OCI-LY7 (cell line): ENCODE measurements around the gene KIZ. TPM values are rescaled to one million over a fixed set of nuclear protein-coding genes. Genes with fewer than 3 reads are reported as not detected.

ENCODE experiments used
- BruUV-seq: library from RNA; stranded (reverse); fragments of 400-500 nt; replicated peaks from 2 replicates; lab custom pipeline; 2021; lab: Mats Ljungman, UMichigan
- CTCF ChIA-PET: fragments of 300-600 bp; sonication (Branson Sonifier 250); formaldehyde crosslinking; loops from one replicate; lab custom pipeline; 2022; ENCODE audit warnings: antibody characterized with exemption; ENCODE audit not compliant: unreplicated experiment; lab: Charles Lee
- POLR2A ChIA-PET: fragments of 300-600 bp; sonication (Branson Sonifier 250); formaldehyde crosslinking; loops from one replicate; lab custom pipeline; 2022; ENCODE audit warnings: antibody characterized with exemption; lab: Charles Lee
- DNase-seq: peaks from one replicate; pipeline ENCODE4 v3.0.0-alpha.2; 2015; ENCODE audit warnings: low spot score
- H2AFZ ChIP-seq: fragments of 200-600 bp; sonication (generic), shearing (Covaris generic); 2 replicates; pipeline ENCODE4 v1.6.1; 2014; ENCODE audit warnings: mild to moderate bottlenecking, antibody characterized with exemption, low read length, moderate library complexity
- H3K27ac ChIP-seq: fragments of 200-600 bp; sonication (generic); 2 replicates; pipeline ENCODE4 v1.5.1; 2014; ENCODE audit warnings: mixed run types, low read depth, mild to moderate bottlenecking, moderate library complexity, low read length, inconsistent platforms; ENCODE audit not compliant: poor library complexity, severe bottlenecking
- H3K36me3 ChIP-seq: fragments of 200-600 bp; sonication (generic); 2 replicates; pipeline ENCODE4 v1.6.1; 2014; ENCODE audit warnings: mild to moderate bottlenecking, antibody characterized with exemption, low read length, moderate library complexity, mixed read lengths; ENCODE audit not compliant: insufficient read depth
- H3K4me1 ChIP-seq: fragments of 200-600 bp; sonication (generic); 2 replicates; pipeline ENCODE4 v1.5.1; 2014; ENCODE audit warnings: mild to moderate bottlenecking, low read length; ENCODE audit not compliant: insufficient read depth, poor library complexity, severe bottlenecking
- H3K4me2 ChIP-seq: fragments of 200-600 bp; sonication (generic); 2 replicates; pipeline ENCODE4 v1.6.1; 2014; ENCODE audit warnings: mild to moderate bottlenecking, low read length
- H3K4me3 ChIP-seq: fragments of 200-600 bp; sonication (generic); 2 replicates; pipeline ENCODE4 v1.5.1; 2014; ENCODE audit warnings: mild to moderate bottlenecking, low read depth, low read length; ENCODE audit not compliant: poor library complexity, severe bottlenecking
- H3K79me2 ChIP-seq: fragments of 200-600 bp; sonication (generic); 2 replicates; pipeline ENCODE4 v1.6.1; 2016; ENCODE audit warnings: low read depth, mild to moderate bottlenecking, low read length, moderate library complexity, mixed read lengths; ENCODE audit not compliant: insufficient read depth
- H3K9me2 ChIP-seq: fragments of 200-600 bp; sonication (generic); 2 replicates; pipeline ENCODE4 v1.6.1; 2016; ENCODE audit warnings: mild to moderate bottlenecking, low read length, mixed read lengths; ENCODE audit not compliant: insufficient read depth
- H3K9me3 ChIP-seq: fragments of 200-600 bp; sonication (generic); 2 replicates; pipeline ENCODE4 v1.6.1; 2014; ENCODE audit warnings: mild to moderate bottlenecking, mixed run types, low read length, mixed read lengths
- H4K20me1 ChIP-seq: fragments of 200-600 bp; sonication (generic); 2 replicates; pipeline ENCODE4 v1.6.1; 2014; ENCODE audit warnings: mild to moderate bottlenecking, antibody characterized with exemption, low read length, moderate library complexity, mixed read lengths; ENCODE audit not compliant: insufficient read depth
- CTCF ChIP-seq: fragments of 200-600 bp; sonication (generic); conservative IDR thresholded peaks from 2 replicates; pipeline ENCODE4 v1.5.1; 2014; ENCODE audit warnings: mild to moderate bottlenecking, antibody characterized with exemption, low read length, moderate library complexity, mixed read lengths
- EZH2phosphoT487 ChIP-seq: fragments of 200-600 bp; sonication (generic); IDR thresholded peaks from 2 replicates; pipeline ENCODE4 v1.6.1; 2018; ENCODE audit warnings: low read depth, borderline replicate concordance, mild to moderate bottlenecking, mixed run types, antibody characterized with exemption, low read length, moderate library complexity, mixed read lengths
- intact Hi-C: fragments of 100-400 bp; cut with micrococcal nuclease; formaldehyde crosslinking; loops from one replicate; pipeline ENCODE4 v1.10.0; 2022; ENCODE audit not compliant: unreplicated experiment
- total RNA-seq, 2 experiments: library from RNA; depleted of rRNA in 1 of 2; stranded (reverse); fragments of >200 nt in 1 of 2; shearing (Covaris generic) in 1 of 2; gene quantifications; 2 replicates each; pipeline ENCODE4 v1.2.3, GENCODE V29; 2014 to 2022

KIZ gene
- total RNA-seq, 2 experiments from 2014 or later = 16.0 to 23.7 TPM

GRCh38 chr20:21155268-21155667 is 29.4 kb downstream of the KIZ start:
- no peak overlapping the region for H3K4me3 ChIP-seq
- no peaks in the 10 kb centered on the region for H3K9me2 ChIP-seq
- TF ChIP-seq EZH2phosphoT487 (no peak), CTCF (no peak)
- no peak for DNase-seq
- no peak overlapping the region for H3K4me2 ChIP-seq
- H3K9me3 ChIP-seq = no peaks in the 10 kb centered on the region
- no peak overlapping the region for H3K27ac ChIP-seq
- ChIA-PET CTCF (no interaction called here), POLR2A (no interaction called here)
- peaks cover 6% of the 10 kb centered on the region for H3K36me3 ChIP-seq
- H4K20me1 ChIP-seq = no peaks in the 10 kb centered on the region
- no peaks in the 10 kb centered on the region for H3K79me2 ChIP-seq
- H2AFZ ChIP-seq = no peak overlapping the region
- BruUV-seq = no TSS peak
- intact Hi-C loops = no loop called here
- H3K4me1 ChIP-seq = peaks cover 28% of the 10 kb centered on the region

- Histone ChIP-seq H3K79me2 (no peaks in the 10 kb centered on the region), H3K9me3 (no peaks in the 10 kb centered on the region), H3K4me1 (peaks cover 29% of the 10 kb centered on the region), H3K4me2 (no peak overlapping the region), H3K36me3 (peaks cover 6% of the 10 kb centered on the region), H3K4me3 (no peak overlapping the region), H2AFZ (no peak overlapping the region), H4K20me1 (no peaks in the 10 kb centered on the region), H3K9me2 (no peaks in the 10 kb centered on the region), H3K27ac (no peak overlapping the region)
- DNase-seq = no peak
- no TSS peak for BruUV-seq
- POLR2A ChIA-PET = no interaction called here
- no peak for TF ChIP-seq CTCF
- TF ChIP-seq EZH2phosphoT487 = no peak
- CTCF ChIA-PET = no interaction called here
- intact Hi-C loops = no loop called here
Measured at GRCh38 chr20:21156266-21156665, 30.4 kb downstream of the KIZ start.

- H3K4me1 ChIP-seq = peaks cover 29% of the 10 kb centered on the region
- peaks cover 10% of the 10 kb centered on the region for H3K36me3 ChIP-seq
- no peak for DNase-seq
- ChIA-PET CTCF (no interaction called here), POLR2A (no interaction called here)
- no peaks in the 10 kb centered on the region for H3K9me2 ChIP-seq
- intact Hi-C loops = no loop called here
- no peaks in the 10 kb centered on the region for H3K9me3 ChIP-seq
- H3K27ac ChIP-seq = no peak overlapping the region
- H3K4me2 ChIP-seq = no peak overlapping the region
- no peak for TF ChIP-seq CTCF
- TF ChIP-seq EZH2phosphoT487 = no peak
- no peak overlapping the region for H3K4me3 ChIP-seq
- H3K79me2 ChIP-seq = no peaks in the 10 kb centered on the region
- H2AFZ ChIP-seq = no peak overlapping the region
- no TSS peak for BruUV-seq
- H4K20me1 ChIP-seq = no peaks in the 10 kb centered on the region
Measured at GRCh38 chr20:21157006-21157405, 31.1 kb downstream of the KIZ start.
